ENCODE results near the gene TMEM132D.

- no peak for TF ChIP-seq CEBPB (IDR thresholded peaks at IDR 0.05; ENCODE audit: low read depth, low read length)
- no peak for TF ChIP-seq ELK1 (IDR thresholded peaks at IDR 0.05; ENCODE audit: borderline replicate concordance, low read depth, low read length)
- no peak for TF ChIP-seq NFE2L2 (IDR thresholded peaks at IDR 0.05; ENCODE audit: low read depth, low read length)
- TF ChIP-seq CTCF (conservative IDR thresholded peaks at IDR 0.05; ENCODE audit: low read depth, low read length): no peak
- TF ChIP-seq RAD21 (IDR thresholded peaks at IDR 0.05; ENCODE audit: low read length): no peak
- no peak for TF ChIP-seq RCOR1 (IDR thresholded peaks at IDR 0.05; ENCODE audit: insufficient replicate concordance, low read length)
- no peak for TF ChIP-seq POLR2A (IDR thresholded peaks at IDR 0.05; ENCODE audit: low read depth, low read length)
- TF ChIP-seq MXI1 (IDR thresholded peaks at IDR 0.05; ENCODE audit: borderline replicate concordance, low read depth, low read length): no peak
- no peak for TF ChIP-seq SMC3 (IDR thresholded peaks at IDR 0.05; ENCODE audit: low read depth, low read length)
- TF ChIP-seq MAFK (IDR thresholded peaks at IDR 0.05; ENCODE audit: low read depth, low read length): no peak
- no peak for TF ChIP-seq CHD1 (IDR thresholded peaks at IDR 0.05; ENCODE audit: low read depth, low read length)
- TF ChIP-seq BHLHE40 (IDR thresholded peaks at IDR 0.05; ENCODE audit: low read depth, low read length): no peak
- no peak for TF ChIP-seq RFX5 (IDR thresholded peaks at IDR 0.05; ENCODE audit: low read depth, low read length)
- TF ChIP-seq FOS (IDR thresholded peaks at IDR 0.05; ENCODE audit: low read depth, low read length): no peak
These were observed 835.1 kb downstream of the TMEM132D start for GRCh38 chr12:129068684-129069083.
